Stimulated activated CD8-positive, alpha-beta memory T cell treated with anti-CD3 and anti-CD28 coated beads, Interleukin-15, amount 100 ng/mL, for 1 hour (primary cell): Measurements from ENCODE around the gene EIF2D.

Experiments used
- DNase-seq: peaks from one replicate; pipeline ENCODE4 v3.0.0-alpha.2; 2020; ENCODE audit warnings: low read depth

The EIF2D gene

GRCh38 chr1:206569556-206569955, 42.7 kb downstream of the EIF2D start:
- DNase-seq, result no peak

GRCh38 chr1:206568779-206569352, 43.4 kb downstream of the EIF2D start:
- DNase-seq, result no peak

- DNase-seq, result no peak
Measured at GRCh38 chr1:206568256-206568655, 44.0 kb downstream of the EIF2D start.

GRCh38 chr1:206566999-206567398, 45.3 kb downstream of the EIF2D start:
- DNase-seq, result no peak

DNA sequence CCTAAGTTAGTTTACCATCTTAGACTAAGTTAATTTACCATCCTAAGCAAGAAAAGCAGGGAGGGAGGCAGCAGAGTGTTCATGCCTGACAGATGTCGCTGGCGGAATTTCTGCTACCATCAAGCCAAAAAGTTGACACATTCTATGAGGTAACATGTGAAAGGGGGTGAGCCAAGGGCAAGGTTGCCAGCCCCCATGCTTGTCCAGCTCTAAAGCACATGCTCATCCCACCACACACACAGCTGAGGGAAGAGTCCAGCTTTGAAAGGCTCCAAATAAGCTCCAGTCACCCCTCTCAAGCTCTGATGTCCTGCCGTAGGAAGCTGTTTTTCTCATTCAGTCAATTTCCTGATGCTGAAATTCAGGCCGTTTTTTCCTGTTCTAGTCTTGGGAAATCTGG, 46.3 kb downstream of the EIF2D start:
- no peak for DNase-seq

DNA sequence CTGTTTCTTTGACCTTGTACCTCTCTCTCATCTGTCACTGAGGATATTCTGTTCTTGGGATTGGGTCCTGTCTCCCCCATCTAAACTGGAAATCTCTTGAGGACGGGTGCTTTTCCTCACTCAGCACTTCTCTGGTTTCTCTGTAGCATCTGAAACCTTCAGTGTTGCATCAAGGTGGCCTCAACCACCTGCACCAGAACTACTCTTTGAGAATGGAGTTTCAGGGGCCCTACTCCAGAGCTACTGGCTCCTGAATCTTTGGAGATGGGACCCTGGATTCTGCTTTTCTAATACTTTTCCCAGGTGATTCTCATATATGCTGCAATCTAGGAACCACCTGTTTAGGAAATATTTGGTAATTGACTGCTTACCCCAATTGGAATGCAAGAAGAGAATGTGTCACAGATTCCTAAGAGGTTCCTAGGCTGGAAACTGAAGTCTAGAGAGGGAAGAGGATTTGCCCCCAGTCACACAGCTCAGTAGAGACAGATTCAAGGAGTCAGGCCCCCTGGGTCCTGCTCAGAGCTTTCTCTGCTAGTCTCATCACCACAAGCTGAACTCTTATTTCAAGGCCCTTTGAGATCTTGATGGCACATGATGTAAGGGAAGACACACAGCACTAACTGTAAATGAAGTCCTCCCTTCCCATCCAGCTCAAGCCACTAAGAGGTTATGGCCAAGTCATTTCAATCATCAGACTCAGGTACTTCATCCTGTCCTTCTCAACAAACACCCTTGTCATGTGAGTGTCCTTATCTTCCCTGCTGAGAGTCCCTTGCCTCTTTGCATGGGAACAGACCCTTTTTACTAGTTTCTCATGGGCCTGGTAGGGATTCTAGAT, 48.7 kb downstream of the EIF2D start:
- no peak for DNase-seq

GRCh38 chr1:206560007-206560716, 52.1 kb downstream of the EIF2D start:
- DNase-seq, result no peak

- DNase-seq, result no peak
Measured at GRCh38 chr1:206559672-206559995, 52.6 kb downstream of the EIF2D start.

DNA sequence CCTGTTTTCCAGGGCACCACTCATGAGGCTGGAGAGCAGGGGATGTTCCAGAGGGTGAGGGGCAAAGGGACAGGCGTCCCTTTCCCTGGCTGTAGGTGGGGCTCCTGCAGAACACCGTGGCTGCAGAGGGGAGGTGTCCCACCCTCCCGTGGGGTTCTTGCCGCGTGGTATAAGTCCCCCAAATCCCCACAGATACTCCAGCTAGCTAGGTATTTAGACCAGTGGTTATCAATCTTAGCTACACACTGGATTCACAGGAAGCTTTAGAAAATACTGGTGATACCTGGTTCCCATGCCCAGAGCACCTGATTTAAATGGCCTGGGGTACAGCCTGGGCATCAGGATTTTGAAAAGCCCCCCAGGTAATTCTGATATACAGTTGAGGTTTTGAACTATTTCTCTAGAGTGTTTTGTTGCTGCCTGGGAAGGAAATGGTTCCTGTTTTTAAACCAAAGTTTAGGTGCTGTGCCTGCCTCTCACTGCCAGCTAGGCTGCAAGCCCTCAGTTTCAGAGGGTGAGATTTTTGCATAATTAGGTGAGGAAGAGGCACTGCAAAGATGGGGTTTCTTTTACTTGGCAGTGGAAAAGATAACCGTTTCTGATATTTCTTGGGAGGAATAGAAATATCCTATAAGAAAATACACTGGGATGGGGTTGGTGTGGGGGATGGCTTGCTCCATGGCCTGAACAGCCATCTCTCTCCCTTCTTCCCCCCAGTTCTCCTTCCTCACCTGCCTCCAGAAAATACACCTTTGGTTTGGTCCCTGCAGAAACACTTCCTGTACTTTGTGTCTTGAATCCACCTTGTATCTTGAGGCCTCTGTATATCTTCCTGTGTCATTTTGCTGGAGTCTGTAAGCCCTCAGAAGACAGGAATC, 53.2 kb downstream of the EIF2D start:
- DNase-seq, result no peak

DNA sequence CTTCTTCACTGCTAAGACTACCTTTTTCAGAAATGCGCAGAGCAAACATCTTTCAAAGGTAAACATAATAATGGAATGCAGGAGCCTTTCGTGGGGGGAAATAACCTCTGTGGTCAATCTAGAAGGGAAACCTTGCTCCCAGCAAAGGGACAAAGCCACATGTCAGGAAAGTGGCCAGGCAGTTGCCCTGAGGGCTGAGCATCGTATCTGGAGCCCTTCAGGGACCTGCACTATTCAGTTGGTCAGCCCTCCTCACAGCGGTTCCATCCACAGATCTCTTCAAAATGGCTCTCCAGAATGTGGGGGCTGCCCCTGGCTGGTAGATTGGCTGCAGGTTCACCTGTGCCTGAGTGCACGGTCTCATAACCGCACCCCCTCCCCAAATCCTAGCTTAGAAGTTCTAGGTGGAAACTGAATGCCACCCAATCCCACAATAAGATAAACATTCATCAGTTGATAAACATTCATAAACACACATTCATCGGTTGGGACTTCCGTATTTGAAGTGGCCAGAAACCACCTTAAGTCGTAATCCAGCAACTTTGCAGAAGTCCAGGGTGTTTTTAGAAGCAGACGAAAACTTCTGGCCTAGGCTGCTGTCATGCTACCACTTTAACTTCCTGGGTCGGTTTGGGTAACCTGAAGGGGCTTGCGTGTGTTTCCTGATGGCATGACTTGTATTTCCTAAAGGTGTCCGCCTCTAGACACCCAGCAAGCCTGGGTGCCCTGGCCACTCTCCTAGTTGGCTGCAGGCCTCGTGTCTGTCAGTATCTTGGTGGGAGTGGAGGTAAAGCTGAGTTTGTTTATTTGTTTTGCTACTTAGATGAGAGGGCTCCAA, 54.4 kb downstream of the EIF2D start:
- DNase-seq, result no peak

GRCh38 chr1:206556750-206557635, 55.3 kb downstream of the EIF2D start:
- DNase-seq, result peak; percentile 74

DNA sequence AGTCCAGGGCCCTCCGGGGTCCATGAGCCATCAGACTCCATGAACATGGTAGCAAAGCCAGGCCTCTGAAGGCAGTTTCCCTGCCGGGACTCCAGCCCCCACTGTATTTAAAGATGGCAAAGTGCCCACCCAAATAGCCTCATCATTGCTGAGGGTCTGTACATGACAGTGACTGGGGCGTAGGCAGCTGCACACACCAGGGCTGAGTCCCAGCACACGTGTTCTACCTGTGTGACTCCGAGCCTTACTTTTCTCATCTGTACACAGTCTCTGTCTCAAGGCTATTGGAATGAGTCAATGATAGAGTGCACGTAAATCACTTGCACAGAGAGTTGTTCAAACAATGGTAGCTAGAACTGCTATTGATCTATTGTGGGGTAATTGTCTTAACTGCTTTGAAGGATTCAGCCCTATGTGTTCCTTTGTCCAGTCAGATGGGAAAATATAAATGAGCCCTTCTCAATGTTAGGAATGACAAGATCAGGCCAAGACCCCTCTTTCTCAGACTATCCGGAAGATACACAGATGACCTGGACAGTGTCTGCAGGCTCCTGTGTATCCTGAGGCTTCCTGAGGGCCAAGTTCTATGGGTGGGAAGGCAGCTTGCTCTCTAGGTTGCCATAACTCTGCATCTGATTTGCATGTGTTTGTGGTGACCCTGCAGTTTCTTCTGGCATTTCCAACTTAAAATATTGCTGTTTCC, 56.1 kb downstream of the EIF2D start:
- no peak for DNase-seq

- DNase-seq, result no peak
Measured at GRCh38 chr1:206555473-206555935, 56.8 kb downstream of the EIF2D start.

GRCh38 chr1:206554701-206555472, 57.4 kb downstream of the EIF2D start:
- DNase-seq, result no peak

GRCh38 chr1:206554211-206554610, 58.1 kb downstream of the EIF2D start:
- DNase-seq, result no peak

GRCh38 chr1:206551986-206552326, 60.3 kb downstream of the EIF2D start:
- DNase-seq, result peak; percentile 54

DNA sequence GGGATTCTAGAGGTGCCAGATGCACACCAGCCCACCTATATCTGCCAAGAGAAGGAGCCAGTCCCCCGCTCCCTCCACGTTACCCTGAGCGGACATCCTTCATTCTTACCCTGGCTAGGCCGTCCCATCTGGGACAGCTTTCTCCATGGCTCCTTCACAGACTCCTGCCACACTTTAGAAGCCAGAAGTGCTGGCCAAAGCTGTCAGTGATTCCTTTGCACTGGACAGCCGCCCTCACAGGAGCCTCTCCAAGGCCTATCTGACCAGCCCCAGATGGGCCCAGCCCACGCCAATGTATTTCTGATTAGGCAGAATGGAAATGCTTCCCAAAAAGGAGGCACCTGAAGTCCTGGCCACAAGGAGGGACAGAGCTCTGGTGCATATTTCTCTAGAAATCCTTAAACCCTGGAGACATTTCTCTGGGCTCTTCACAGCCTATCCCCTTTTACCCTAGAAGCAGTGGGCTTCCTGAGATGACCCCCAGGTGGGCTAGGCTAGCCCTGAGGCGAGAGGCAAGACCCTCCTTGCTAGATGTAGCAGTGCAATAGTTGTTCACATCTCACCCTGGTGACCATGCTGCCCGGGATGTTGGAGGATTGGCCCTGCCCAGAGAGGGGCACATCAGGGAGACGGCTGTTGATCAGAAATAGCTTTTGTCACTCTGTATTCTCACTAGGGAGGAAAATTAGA, 60.8 kb downstream of the EIF2D start:
- no peak for DNase-seq

DNA sequence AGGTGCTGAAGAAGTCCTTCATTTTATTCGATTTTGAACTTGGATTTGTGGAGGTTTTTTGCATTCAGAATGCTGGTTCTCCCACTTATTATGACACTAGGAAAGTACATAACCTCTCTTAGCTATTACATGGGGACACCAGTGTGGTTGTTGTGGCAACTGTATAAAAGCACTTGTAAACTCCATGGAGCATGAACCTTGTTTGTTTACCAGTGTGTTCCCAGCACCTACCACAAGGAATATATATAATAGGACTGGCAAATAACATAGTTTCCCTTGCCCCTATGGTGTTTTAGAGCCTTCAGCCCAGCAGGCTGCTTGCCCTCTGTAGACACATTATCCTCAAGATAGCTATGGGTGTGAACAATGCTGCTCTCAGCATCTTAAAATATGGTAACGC, 61.8 kb downstream of the EIF2D start:
- no peak for DNase-seq
